Nephron (organoid): ENCODE measurements around the gene INPPL1.
"Not testable (repeated sequence)": the region's sequence is repeated elsewhere in the genome, so short reads cannot be mapped to it uniquely, and the experiment has no call there.

Source experiments
- H3K27ac Mint-ChIP-seq, 3 experiments: 2 replicates each; pipeline ENCODE4 v1.8.0; 2020; ENCODE audit warnings: mixed read lengths in 3 of 3, mild to moderate bottlenecking in 2 of 3, moderate library complexity in 1 of 3
- H3K27me3 Mint-ChIP-seq: 2 replicates; pipeline ENCODE4 v1.8.0; 2021; ENCODE audit warnings: low read depth, mild to moderate bottlenecking, moderate library complexity, mixed read lengths
- H3K36me3 Mint-ChIP-seq: 2 replicates; pipeline ENCODE4 v1.8.0; 2020; ENCODE audit warnings: low read depth, mixed read lengths
- H3K4me1 Mint-ChIP-seq: 2 replicates; pipeline ENCODE4 v1.8.0; 2020; ENCODE audit warnings: mixed read lengths
- H3K4me3 Mint-ChIP-seq, 3 experiments: 2 replicates each; pipeline ENCODE4 v1.8.0; 2020; ENCODE audit warnings: mild to moderate bottlenecking in 3 of 3, mixed read lengths in 3 of 3, moderate library complexity in 2 of 3
- H3K9me3 Mint-ChIP-seq: 2 replicates; pipeline ENCODE4 v1.8.0; 2020; ENCODE audit warnings: mixed read lengths
- CTCF ChIP-seq, 3 experiments: fragments of 200-600 bp; sonication (generic); IDR thresholded peaks; one replicate each; pipeline ENCODE4 v1.5.0; 2021; ENCODE audit warnings: antibody characterized with exemption in 3 of 3; ENCODE audit not compliant: unreplicated experiment in 3 of 3

The INPPL1 gene

GRCh38 chr11:72263361-72263760 lies 38.8 kb downstream of the INPPL1 start:
- Mint-ChIP-seq H3K4me1 (no peaks in the 10 kb centered on the region), H3K36me3 (no peaks in the 10 kb centered on the region), H3K27me3 (peaks cover 15% of the 10 kb centered on the region), H3K4me3 (no peak overlapping the region), H3K9me3 (no peaks in the 10 kb centered on the region), H3K27ac (no peak overlapping the region)
- TF ChIP-seq CTCF (IDR thresholded peaks at IDR 0.05; ENCODE audit: unreplicated experiment in 3 of 3) = no peak

GRCh38 chr11:72265951-72266350 lies 41.4 kb downstream of the INPPL1 start:
- H3K27me3 Mint-ChIP-seq = peaks cover 6% of the 10 kb centered on the region
- H3K36me3 Mint-ChIP-seq = no peaks in the 10 kb centered on the region
- no peak for TF ChIP-seq CTCF (IDR thresholded peaks at IDR 0.05; ENCODE audit: unreplicated experiment in 3 of 3)
- H3K27ac Mint-ChIP-seq = no peak overlapping the region
- no peak overlapping the region for H3K4me3 Mint-ChIP-seq
- H3K9me3 Mint-ChIP-seq = no peaks in the 10 kb centered on the region
- no peaks in the 10 kb centered on the region for H3K4me1 Mint-ChIP-seq

DNA sequence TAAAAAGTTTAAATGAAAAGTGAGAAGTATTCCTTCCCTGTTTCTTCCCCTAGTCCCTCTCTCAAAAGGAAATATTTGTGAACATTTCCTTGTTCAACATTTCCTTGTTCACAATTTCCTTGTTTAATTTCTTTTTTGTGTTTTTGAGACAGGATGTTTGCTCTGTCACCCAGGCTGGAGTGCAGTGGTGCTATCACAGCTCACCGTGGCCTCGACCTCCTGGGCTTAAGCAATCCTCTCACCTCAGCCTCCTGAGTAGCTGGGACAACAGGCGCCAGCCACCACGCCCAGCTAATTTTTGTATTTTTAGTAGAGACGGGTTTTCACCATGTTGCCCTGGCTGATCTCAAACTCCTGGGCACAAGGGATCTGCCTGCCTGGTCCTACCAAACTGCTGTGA lies 42.4 kb downstream of the INPPL1 start:
- H3K36me3 Mint-ChIP-seq, H3K4me3 Mint-ChIP-seq, H3K27me3 Mint-ChIP-seq, H3K4me1 Mint-ChIP-seq, H3K9me3 Mint-ChIP-seq, H3K27ac Mint-ChIP-seq: not testable (repeated sequence)

DNA sequence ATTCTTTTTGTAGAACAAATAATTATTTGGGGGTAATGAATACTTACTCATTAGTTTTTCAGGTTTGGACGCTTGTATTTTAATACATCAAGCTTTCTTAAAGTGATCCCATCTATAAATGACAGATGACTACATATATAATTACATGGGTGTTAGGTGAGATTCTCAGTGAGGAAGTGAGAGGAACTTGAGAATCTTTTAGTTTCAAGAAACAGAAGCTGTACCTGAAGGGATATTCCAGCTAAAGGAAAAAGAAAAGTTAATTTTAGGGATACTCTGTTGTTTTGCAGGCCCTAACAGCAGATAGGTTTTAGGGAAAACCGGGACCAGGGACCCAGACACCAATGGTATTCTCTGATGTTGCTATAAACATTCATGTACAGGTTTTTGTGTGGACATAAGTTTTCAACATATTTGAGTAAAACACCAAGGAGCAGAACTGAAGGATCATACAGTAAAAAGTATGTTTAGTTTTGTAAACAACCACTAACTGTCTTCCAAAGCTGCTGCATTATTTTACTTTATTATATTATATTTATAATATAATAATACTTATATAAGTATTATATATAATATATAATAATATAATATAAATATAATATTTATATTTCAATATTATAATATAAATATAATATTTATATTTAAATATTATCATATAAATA lies 43.5 kb downstream of the INPPL1 start:
- no peaks in the 10 kb centered on the region for H3K36me3 Mint-ChIP-seq
- H3K4me3 Mint-ChIP-seq = no peak overlapping the region
- no peak for TF ChIP-seq CTCF (IDR thresholded peaks at IDR 0.05; ENCODE audit: unreplicated experiment in 3 of 3)
- H3K27ac Mint-ChIP-seq = no peak overlapping the region
- no peaks in the 10 kb centered on the region for H3K27me3 Mint-ChIP-seq
- H3K4me1 Mint-ChIP-seq = no peaks in the 10 kb centered on the region
- H3K9me3 Mint-ChIP-seq = no peaks in the 10 kb centered on the region

GRCh38 chr11:72271980-72272379 lies 47.4 kb downstream of the INPPL1 start:
- no peaks in the 10 kb centered on the region for H3K36me3 Mint-ChIP-seq
- H3K4me1 Mint-ChIP-seq = no peaks in the 10 kb centered on the region
- TF ChIP-seq CTCF (IDR thresholded peaks at IDR 0.05; ENCODE audit: unreplicated experiment in 3 of 3) = no peak
- no peak overlapping the region for H3K27ac Mint-ChIP-seq
- no peaks in the 10 kb centered on the region for H3K27me3 Mint-ChIP-seq
- H3K4me3 Mint-ChIP-seq = no peak overlapping the region
- peaks cover 11% of the 10 kb centered on the region for H3K9me3 Mint-ChIP-seq

DNA sequence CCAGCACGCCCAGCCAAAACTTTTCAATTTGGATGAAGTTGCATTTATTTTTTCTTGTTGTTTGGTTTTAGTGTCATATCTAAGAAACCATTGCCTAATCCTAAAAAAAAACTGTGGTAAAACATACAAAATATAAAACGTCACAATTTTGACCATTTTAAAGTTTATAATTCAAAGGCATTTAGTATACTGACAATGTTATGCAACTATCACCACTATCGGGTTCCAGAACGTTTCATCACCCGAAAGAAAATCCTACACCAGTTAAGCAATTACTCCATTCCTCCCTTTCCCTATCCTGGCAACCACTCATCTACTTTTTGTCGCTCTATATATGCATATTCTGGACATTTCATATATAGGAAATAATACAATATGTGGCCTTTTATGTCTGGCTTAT lies 49.9 kb downstream of the INPPL1 start:
- H3K27me3 Mint-ChIP-seq = no peaks in the 10 kb centered on the region
- no peak for TF ChIP-seq CTCF (IDR thresholded peaks at IDR 0.05; ENCODE audit: unreplicated experiment in 3 of 3)
- H3K4me1 Mint-ChIP-seq = no peaks in the 10 kb centered on the region
- no peak overlapping the region for H3K4me3 Mint-ChIP-seq
- H3K36me3 Mint-ChIP-seq = no peaks in the 10 kb centered on the region
- H3K9me3 Mint-ChIP-seq = peaks cover 11% of the 10 kb centered on the region
- H3K27ac Mint-ChIP-seq = no peak overlapping the region
